ENCODE data around the gene JAG2.

The JAG2 gene

DNA sequence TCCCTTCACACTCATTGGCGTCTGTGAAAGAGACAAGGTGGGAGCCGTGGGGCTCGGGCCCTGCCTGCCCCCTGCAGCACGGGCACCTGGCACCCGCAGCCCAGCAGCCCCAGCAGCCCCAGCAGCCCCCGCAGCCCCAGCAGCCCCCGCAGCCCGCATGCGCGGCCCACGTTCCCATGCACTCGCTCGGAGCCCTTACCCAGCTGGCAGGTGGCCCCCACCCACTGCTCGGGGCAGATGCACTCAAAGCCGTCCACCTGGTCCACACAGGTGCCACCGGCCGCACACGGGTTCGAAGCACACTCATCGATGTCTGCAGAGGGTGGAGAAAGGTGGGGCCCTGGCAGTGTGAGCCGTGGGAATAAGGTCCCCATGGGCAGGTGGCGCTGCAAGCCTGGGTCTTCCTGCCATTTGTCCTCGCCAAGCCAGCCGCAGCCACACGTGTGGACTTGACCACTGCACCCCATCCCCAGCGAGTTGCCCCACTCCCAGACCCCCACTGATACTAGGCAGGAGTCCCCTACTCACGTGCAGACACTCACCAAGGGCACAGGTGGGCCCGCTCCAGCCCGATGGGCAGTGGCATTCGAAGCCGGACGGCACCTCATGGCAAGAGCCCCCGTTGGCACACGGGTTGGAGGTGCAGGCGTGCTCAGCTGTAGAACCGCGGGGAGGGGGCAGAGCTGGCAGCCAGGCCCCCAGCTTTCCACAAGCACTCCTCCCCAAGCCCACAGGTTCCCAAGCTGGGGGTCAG lies 17.3 kb downstream of the JAG2 start:
- no peak for DNase-seq (ENCODE audit: low spot score)

DNA sequence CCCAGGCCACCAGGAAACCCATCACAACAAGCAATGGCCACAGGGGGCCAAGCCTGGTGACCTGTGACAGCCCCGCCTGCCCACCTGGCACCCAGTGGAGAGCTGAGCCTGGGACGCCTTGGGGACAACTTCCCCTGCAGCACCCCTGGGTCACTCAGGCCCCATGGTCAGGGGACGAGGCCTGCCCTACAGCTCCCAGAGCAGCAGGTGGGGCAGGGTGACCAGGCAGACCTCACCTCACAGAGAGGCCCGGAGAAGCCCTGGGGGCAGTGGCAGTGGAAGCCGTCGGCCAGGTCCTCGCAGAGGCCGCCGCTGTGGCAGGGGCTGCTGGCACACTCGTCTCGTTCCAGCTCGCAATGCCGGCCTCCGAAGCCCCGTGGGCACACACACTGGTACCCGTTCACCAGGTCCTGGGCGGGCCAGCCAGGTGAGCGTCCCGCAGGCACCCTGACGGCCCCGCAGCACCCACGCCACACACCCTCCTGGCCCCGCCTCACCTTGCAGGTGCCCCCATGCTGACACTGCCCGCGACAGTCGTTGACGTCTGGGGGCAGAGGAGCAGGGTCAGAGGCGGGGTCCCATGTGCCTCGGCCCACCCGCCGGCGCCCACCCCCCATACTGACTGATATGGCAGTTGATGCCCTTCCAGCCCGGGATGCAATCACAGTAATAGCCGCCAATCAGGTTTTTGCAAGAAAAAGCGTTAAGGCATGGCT lies 18.1 kb downstream of the JAG2 start:
- DNase-seq (ENCODE audit: low spot score): no peak

DNA sequence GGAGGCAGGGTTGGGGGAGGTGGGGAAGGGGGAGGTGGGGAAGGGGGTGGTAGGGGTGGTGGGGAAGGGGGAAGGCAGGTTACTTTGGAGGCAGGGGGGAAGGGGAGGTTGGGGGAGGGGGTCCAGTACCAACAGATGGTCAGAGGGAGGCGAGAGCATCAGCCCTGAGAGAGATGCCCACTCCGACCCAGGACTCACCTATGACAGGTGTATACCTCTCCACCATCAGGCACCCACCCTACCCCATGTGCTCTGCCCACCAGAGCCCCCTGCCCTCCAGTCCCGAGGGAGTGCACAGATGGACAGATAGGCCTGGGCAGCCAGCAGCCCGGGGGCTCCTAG lies 18.6 kb downstream of the JAG2 start:
- DNase-seq (ENCODE audit: low spot score): no peak

DNA sequence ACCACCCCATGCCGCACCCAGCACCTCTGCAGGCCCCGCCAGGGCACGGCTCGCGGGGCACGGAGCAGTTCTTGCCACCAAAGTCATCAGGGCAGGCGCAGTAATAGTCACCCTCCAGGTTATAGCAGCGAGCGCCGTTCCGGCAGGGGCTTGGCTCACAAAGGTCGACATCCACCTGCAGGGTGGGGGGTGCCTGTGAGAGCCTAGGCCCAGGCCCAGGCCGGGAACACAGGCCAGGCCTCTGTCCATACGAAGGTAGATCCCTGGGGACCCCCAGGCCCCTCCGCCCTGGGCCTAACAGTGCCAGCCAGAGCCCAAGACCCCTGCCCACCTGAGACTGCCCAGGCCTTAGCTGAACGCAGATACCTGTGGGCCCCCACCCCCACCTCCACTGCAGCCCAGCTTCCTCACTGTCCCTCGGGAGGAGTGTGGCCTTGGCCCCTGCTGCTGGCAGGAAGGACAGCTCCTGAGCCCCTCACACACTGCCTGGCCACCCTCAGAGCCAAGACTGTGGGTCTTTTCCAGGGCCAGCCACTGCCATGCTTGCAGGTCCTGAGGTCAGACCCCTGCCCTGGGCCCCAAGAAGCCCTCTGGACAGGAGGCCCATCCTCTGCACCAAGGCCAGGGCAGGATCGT lies 19.3 kb downstream of the JAG2 start:
- DNase-seq (ENCODE audit: low spot score): no peak

DNA sequence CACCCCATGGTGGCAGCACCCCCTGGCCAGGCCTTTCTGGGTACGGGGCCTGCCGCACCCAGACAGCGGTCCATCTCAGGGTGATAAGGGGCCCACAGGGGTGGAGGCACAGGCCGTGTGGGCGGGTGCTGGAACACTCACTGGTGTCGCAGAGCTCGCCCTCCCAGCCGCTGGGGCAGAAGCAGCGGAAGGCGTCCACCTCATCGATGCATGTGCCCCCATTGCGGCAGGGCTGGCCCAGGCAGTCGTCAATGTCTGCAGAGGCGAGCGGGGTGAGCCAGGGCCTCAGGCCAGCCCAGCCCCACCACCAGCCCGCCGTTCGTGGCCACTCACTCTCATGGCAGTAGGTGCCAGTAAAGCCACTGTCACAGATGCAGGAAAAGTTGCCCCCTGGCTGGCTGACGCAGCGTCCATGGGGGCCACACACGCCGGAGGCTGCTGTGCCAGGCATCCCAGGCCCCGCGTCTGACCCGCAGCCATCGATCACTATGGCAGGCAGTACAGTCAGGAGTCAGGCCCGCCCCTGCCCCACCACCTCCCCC lies 19.9 kb downstream of the JAG2 start:
- no peak for DNase-seq (ENCODE audit: low spot score)

DNA sequence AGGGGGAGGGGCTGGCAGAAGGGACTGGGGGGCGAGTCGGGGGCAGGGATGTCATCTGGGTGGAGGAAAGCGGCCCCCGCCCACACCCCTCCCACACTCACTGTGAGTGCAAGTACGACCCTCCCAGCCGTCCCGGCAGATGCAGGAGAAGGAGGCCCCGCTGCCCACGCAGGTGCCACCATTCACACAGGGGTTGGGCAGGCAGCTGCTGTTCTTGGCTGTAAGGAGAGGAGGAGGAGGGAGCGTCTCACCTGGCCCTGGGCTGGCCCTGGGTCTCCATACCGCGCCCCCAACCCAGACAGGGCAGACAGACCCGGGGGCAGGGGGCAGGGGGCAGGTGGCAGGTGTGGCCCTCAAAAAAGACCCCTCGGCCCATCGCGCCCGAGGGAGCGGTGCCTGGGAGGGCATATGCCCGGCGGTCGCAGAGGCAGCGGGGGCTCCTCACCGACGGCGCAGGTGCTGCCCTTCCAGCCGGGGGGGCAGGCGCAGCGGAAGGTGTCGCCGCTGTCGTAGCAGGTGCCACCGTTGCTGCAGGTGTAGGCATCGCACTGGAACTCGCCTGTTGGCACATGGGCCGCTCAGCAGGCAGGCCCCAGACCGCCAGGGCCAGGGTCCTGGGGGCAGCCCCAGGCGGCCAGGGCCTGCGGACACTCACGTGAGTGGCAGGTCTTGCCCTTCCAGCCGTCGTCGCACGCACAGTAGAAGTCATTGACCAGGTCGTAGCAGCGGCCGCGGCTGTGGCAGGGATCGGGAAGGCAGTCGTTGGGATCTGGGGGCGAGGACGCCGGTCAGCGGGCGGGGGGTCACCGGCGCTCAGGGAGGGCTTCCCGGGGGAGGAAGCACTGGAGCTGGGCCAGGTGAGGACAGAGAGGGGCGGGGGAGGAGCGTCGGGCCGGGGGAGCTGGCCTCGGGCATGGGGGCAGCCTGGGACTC lies 20.6 kb downstream of the JAG2 start:
- no peak for DNase-seq (ENCODE audit: low spot score)

DNA sequence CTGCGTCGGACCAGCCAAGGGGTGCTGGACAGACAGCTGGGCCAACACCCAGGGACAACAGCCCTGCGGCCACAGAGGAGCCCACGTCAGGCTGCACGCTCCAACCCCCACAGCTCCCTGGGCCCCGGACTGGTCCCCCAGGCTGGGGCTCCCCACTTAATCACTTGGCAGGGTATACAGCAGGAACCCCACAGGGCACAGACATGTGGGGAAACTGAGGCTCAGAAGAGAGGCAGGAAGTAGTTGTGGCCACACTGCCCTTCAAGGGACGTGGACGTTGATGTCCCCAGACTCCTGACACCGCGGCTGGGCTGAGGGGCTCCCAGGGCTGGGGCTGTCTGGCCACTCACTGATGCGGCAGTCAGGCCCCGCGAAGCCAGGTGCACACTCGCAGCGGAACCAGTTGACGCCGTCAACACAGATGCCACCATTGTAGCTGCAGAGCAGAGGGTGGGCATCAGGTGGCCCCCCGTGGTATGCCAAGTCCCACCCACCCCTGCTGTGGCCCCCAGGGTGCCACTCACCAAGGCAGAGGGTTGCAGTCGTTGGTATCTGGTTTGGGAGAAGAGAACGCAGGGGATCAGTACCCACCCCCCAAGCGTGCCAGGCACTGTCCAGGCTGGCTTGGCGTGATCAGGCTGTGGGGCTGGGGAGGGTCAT lies 21.5 kb downstream of the JAG2 start:
- DNase-seq (ENCODE audit: low spot score): no peak

DNA sequence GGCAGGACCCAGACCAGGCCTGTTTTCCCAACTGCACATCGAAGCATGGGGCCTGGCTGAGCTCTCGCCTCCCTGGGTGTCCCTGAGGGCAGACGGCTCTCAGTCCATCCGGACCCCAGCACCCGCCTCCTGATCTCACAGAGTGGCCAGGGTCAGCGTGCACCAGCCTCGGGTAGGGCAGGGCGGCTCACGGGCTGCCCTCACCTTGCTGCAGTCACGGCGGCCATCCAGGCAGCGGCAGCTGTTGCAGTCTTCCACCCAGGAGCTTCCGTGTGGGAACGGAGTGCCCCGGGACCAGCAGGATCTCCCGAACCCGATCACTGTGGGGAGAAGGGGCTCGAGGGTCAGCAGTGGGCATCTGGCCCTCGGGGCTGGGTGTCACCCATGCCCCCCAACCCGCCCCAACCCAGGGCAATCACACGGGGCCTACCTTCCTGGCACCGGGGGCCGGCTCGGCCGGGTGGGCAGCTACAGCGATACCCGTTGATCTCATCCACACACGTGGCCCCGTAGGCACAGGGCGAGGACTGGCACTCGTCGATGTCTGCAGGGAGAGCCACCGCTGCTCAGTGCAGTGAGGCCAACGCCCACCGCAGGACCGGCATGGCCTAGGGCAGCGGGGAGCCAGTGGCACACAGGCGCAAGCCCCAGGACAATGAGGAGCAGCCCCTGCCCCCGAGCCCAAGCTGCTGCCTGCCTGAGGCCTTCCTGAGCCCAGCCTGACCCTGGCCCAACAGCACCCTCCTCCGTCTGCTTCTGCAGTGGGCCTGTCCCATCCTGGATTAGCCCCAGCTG lies 22.2 kb downstream of the JAG2 start:
- no peak for DNase-seq (ENCODE audit: low spot score)

DNA sequence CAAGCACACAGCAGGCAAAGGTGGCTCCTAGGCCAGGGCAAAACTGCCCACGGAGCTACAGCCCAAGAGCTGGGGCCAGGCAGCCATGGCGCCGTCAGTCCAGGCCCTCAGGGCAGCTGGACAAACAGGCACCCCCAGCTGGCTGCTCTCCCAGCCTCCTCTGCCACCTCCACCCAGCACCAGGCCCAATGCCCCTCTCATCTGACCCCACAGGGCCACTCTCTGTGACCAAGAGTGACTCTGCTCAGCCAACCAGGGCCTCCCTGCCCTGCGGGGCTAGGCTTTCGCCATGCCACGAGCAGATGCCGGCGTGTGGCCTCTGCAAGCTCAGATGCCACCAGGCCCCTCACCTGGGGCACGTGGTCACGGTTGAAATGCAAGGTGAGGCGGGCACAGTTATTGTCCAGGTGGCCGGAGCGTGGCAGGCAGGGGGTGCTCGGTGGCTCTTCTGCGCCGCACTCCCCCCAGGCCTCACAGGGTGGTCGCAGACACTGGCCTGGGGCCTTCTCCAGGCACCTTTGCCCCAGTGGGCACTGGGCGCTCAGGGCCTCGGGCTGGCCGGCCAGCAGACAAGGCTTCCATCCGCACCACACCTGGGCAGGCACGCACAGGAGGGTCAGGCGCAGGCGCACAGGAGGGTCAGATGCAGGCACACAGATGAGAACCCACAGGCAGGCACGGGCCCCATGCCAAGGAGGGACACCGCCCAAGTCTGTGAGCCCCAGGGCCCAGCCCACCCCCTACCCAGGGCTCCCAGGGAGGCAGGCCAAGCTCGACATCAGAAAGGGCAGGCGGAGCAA lies 23.0 kb downstream of the JAG2 start:
- DNase-seq (ENCODE audit: low spot score): no peak

DNA sequence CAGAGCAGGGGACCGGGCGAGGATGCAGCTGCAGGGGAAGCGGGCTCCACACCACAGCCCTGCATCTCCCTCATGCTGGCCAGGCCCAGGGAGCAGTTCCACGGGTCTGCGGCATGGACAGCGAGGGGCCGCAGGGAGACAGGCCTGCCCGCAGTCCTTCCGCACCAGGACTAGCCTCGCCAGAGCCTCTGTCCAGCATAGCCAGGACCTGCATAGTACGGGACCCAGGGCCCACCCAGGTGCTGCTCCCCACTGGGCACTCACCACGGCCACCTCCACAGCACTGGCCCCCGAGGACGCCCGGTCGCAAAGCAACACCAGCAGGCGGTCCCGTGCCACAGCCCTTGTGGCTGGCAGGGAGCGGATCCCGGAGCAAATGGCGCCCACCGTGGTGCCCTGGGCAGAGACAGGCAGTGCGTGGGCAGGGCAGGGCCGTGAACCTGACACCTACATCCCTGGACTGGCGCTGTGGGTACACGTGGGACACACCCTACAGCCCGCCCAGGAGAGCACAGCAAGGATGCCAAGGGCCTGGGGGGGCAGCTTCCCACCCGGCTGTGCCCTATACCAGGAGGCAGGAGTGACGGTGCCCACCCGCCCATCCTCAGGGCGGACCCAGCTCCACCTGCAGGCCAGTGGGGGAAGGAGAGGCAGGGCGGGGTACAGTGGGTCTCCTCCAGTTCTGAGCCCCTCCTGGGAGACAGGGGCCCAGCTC lies 23.8 kb downstream of the JAG2 start:
- no peak for DNase-seq (ENCODE audit: low spot score)

DNA sequence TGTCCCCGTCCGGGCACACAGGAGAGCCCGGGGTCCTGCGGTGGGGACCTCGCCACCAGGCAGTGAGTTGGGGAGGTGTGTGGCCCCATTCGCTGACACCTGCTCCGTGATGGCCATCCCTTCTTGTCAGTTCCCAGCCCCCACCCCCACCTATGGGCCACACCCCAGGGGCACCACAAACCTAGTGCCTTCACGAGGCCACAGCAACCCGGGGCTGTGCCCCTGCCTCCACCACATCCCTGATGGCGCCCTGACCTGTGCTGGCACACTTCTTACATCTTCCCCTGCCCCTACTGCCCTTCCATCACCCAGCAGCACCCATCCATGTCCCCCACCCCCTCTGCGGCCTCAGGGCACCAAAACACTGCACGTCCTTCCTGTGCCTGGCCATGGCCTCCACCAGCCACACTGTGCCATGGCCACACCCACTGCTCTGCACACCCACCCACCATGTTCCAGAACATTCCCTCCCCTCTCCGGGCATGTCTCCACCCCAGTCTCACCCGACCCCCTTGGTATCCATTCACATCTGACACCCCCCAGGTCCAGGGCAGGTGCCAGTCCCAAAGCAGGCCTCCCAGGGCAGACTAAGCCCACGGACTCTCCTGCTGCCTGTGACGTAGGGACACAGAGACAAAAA lies 24.4 kb downstream of the JAG2 start:
- DNase-seq (ENCODE audit: low spot score): no peak

DNA sequence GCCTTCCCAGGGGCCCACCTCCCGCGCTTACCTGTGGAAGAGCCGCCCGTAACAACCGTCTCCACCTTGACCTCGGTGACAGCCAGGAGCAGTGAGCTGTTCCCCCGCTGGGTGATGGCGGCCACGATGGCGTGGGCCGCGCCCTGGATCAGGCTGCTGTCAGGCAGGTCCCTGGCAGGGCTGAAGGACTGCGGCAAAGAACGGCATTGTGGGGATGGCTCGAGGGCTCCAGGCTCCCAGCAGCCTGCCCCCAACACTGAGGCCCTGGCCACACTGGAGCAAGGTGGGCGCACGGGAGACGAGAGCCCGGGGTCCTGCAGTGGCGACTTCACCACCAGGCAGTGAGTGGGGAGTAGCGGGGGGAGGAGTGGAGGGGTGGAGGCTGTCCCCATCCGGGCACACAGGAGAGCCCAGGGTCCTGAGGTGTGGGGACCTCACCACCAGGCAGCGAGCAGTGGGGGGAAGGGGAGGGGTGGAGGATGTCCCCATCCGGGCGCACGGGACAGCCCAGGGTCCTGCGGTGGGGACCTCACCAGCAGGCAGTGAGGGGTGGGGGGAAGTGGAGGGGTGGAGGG lies 25.0 kb downstream of the JAG2 start:
- no peak for DNase-seq (ENCODE audit: low spot score)

DNA sequence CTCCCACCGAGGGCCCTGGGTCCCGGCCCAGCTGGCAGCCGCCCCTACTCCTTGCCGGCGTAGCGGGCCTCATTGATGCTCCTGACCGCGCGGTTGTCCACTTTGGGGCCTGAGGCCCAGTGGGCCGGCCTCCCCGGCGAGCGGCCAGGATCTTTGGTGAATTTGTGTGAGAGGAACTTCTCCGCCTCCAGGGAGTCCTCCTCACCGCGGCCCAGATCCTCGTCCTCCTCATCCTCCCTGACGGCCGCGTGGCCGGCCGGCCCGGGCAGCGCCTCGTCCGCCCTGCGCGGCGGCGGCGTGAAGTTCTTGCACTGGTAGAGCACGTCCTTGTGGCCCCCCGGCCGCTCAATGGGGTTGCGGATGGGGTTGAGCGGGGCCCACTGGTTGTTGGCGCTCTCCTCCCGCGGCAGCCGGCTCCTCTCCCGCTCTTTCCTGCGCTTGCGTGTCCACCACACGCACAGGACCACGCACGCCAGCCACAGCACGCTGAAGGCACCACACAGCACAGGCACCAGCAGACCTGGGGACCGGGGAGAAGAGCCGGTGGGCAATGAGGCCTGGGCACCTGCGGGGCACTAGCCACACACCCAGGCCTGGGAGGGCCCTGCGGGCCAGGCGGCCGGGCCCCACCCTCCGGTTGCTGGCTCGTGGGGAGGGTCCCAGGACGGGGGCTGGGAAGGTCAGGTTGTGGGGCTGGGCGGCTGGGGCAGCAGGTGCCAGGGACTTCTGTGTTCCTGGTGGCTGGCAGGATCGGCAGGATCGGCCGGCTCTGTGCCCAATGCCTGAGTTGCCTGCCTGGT lies 25.7 kb downstream of the JAG2 start:
- no peak for DNase-seq (ENCODE audit: low spot score)

DNA sequence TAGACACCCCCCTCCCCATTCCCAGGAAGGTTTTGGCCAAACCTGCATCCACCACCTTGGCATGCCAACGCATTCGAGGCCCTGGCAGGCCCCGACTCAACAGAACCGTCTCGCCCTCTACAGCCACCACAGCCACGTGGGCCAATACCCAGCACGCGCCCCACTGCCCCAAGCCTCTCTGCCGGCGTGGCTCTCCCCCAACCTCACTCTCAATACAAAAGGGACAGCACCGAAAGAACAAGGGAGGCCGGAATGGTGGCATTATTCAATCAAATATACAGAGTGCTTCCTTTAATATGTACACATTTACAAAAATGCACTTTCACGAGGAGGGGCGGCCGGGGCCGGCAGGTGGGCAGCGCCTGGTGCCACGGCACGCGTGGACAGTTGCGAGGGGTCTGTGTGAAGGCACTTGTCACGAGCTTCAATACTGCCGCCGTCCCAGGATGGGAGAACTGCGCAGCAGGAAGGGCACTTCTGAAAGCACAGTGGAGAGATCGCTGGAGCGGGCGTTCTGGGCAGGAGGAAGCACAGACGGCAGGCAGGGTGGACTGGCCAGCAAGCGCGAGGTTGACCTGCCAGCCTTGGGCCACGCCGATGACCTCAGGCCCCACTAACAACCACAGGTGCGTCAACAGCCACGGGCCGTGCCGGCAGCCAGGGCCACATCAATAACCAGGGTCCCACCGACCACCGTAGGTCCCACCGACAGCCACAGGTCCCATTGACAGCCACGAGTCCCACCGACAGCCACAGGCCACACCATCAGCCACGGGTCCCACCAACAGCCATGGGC lies 26.9 kb downstream of the JAG2 start:
- no peak for DNase-seq (ENCODE audit: low spot score)

DNA sequence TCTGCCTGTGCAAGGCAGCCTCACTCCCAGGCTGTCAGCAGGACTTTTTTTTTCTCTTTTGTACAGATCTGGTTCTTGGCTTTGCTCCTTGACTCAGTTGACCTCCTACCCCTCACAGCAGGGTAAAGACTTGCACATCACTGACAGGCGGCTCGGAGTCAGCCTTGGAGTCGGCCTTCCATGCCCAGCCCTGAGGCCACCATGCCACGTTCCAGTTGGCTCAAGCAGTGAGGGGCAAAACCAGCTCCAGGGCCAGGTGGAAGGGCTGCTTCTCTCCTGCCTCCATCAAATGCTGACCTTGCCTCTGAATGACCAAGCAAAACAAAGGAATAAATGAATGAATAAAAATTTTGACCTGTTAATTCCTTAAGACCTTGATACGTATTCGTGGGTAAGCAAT lies 27.6 kb downstream of the JAG2 start:
- no peak for DNase-seq (ENCODE audit: low spot score)

DNA sequence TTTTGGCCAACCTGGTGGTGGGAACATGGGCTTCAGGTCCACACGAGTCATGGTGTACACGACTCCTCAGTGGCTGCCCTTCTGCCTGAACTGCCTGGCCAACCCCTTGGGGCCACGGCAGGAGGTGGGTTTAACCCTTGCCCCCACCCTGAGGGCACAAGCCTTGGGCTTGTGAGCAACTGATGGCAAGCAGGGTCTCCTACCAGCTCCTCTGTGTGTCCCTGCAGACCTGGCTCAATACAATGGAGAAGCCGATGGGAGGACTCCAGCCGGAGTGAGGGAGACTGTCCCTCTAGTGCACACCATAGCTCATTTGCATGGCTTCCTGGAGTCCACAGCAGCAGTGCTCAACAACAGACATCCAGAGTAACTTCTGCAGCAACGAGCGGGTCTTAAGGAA lies 28.0 kb downstream of the JAG2 start:
- DNase-seq (ENCODE audit: low spot score): no peak

DNA sequence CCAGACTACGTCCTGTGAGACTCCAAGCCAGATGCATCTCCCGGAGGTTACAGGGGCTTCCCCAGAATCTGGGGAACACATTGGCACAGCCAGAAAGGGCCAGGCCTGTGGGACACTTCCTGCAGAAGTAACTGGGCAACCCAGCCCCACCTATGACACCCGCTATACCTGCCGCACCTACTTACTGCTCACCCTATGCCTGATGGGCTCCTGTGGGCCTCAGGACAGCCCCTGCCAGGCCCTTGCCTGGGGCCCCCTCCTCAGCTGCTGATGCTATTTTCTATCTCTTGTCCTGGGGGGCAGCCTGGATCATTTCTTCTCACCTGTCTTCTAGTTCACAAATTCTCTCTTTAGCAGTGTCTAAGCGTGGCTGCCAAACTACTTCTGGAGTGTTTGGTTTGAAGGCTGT lies 28.7 kb downstream of the JAG2 start:
- no peak for DNase-seq (ENCODE audit: low spot score)
